GM19023 (cell line): ENCODE results near the gene SF3B5.
A peak's percentile ranks its signal among the peaks of the same experiment; 100 is the strongest.
"Not testable (repeated sequence)": the region's sequence is repeated elsewhere in the genome, so short reads cannot be mapped to it uniquely, and the experiment has no call there.

Experiments
- ATAC-seq: cut with Tn5 transposase; IDR thresholded peaks from one replicate; pipeline ENCODE4 v1.9.1; 2021; ENCODE audit warnings: mild to moderate bottlenecking, moderate library complexity; ENCODE audit not compliant: unreplicated experiment

Gene SF3B5

DNA sequence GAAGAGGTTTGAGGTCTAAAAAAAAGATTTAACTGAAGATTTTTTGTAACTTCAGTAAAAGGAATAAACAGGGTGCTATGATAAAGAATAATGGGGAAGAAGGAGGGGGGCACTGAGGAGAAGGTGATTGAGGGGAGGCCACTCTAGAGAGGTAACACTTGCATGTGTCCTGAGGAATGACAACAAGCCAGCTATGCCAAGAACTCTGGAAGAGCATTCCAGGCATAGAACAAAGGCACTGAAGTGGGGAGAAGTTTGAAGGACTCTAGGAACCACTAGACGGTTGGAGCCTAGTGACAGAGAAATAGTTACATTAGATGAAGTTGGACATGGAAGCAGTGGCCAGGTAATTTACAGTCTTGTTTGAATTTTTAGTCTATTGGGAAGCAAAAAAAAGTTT, 10.8 kb upstream of the SF3B5 start:
- no peak for ATAC-seq

DNA sequence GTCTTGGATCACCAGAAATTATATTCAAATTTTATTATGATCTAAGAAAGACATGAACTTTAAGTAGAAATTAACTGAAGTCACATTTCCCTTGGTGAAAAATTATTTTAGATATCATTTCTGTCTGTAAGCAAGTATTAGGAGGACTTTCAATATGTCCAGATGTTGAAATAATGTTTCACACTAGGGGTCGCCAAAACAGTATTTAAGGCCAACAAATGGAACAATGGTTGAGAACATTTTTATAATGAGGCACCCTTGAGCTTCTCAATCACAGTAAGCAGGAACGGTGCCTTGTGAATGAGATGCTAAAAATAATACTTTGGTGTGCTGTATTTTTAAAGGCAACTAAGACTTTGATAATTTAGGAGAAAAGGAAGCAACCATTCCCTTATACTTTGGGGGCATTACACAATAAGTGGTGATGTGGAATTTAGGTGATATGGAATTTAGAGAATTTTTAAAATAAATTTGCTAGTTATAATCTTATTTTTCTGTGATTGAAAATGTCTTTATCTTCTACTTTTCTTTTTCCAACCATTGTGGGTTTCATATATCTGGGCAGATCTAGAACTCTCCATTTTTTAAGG, 9.6 kb upstream of the SF3B5 start:
- peak; percentile 58 for ATAC-seq

DNA sequence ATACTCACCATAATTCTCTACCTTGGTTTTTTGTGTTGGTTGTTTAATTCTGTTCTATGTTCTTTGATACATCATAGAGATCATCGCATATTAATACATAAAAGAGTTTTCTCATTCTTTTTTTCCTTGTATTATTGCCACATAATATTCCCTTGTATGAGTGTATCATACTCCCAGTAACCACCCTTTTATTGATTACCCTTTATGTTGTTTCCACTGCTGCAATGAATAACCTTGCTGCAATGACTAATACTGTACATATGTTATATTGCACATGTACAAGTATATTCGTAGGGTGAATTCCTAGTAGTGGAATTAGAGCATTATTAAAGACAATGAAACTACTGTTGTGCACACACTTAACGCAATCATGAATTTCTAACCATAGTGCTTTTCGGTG, 9.1 kb upstream of the SF3B5 start:
- no peak for ATAC-seq

DNA sequence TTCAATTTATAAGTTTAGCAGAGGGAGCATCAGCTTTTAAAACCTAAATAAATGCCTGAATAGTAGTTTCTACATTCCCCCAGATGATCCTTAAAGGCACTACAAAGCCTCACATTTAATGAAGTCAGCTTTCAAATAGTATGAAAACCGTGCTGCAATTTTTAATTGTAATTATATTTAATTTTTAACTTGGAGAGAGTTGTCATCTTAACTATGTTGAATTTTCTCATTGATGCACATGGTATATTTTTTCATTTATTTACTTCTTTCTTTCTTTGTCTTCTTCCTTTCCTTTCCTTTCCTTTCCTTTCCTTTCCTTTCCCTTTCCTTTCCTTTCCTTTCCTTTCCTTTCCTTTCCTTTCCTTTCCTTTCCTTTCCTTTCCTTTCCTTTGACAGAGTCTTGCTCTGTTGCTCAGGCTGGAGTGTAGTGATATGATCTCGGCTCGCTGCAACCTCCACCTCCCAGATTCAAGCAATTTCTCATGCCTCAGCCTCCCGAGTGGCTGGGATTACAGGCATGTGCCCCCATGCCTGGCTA, 7.7 kb upstream of the SF3B5 start:
- no peak for ATAC-seq

- ATAC-seq: no peak
Measured at GRCh38 chr6:144098993-144099392, 3.6 kb upstream of the SF3B5 start.

GRCh38 chr6:144094731-144095133, 641 bp downstream of the SF3B5 start:
- ATAC-seq: peak; percentile 0

GRCh38 chr6:144093658-144094057, 1.7 kb downstream of the SF3B5 start:
- ATAC-seq: no peak

GRCh38 chr6:144093236-144093635, 2.1 kb downstream of the SF3B5 start:
- ATAC-seq: no peak

DNA sequence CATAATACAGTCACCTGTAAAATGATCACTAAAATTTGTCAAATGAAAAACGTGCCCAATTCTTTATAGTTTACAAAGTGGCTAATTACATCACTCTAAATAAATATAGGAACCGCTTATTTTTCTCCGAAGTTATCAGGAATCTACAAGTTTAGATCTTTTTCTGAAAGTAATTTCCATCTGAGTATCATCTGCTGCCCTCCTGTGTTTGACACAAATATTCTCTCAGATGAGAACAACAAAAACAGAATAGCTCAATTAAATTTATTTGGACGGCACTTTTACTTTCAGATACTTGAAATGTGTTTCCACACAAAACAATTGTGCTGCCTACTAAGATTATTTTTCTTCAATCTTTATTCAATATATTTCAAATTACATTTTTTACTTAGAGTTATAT, 5.0 kb downstream of the SF3B5 start:
- no peak for ATAC-seq

DNA sequence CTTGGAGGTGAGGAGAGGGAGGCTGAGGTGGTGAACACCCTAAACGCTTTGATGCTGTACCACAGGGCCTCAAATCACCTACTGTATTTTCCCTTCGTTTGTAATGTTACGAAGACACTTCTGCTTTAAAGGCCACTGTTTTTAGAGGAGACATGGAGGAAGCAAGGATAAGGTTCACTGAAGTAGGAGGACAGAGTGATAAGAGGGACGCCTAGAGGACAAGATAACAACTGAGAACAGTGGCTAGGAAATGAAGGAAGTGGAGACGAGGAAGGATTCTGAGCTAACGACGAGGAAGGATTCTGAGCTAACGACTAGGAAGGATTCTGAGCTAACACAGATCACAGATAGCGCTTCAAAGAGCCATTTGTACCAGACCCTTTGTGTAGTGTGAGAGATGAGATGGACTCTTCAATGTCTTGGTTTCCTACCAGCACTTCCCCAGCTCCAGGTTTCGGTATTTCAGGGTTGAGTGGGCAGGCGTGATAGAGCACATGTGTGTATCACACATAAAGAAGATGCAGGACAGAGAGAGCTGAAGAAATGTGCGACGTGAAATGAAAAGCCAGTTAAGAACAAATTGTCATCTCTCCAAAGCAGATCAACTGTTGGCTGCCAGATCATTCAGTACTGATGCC, 7.5 kb downstream of the SF3B5 start:
- ATAC-seq: no peak

- no peak for ATAC-seq
Measured at GRCh38 chr6:144086959-144087358, 8.4 kb downstream of the SF3B5 start.

DNA sequence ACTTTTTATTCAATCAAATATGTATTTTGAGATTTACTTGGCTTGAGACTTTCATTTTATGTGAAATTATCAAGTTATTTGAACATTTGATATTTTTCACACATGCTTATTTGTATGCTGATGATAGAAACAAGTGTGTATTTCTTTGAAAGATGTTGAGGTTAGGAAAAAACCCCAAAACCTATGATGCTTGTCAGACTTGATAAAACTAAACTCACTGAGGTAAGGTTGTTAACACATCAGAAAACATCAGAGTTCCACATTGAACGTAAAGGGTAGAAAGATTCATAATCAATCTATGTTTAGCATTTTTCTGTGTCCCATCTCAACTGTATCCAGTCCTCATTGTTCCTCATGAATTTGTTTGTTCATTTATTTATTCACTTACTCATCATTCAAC, 12.2 kb downstream of the SF3B5 start:
- no peak for ATAC-seq

DNA sequence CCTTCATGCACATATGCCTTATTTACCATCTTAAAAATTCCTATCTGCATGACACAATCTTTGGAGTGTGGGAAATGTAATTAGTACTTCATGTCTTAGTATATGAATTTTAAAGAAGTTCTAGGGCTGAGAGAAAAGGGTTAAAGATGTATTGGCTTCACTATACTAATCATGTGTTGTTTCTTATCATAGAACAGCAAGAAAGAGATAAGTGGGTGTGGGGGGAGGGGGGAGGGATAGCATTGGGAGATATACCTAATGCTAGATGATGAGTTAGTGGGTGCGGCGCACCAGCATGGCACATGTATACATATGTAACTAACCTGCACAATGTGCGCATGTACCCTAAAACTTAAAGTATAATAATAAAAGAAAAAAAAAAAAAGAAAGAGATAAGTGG, 13.0 kb downstream of the SF3B5 start:
- ATAC-seq: not testable (repeated sequence)

GRCh38 chr6:144077871-144078270, 17.5 kb downstream of the SF3B5 start:
- no peak for ATAC-seq

- peak; percentile 4 for ATAC-seq
Measured at GRCh38 chr6:144075875-144076274, 19.5 kb downstream of the SF3B5 start.

DNA sequence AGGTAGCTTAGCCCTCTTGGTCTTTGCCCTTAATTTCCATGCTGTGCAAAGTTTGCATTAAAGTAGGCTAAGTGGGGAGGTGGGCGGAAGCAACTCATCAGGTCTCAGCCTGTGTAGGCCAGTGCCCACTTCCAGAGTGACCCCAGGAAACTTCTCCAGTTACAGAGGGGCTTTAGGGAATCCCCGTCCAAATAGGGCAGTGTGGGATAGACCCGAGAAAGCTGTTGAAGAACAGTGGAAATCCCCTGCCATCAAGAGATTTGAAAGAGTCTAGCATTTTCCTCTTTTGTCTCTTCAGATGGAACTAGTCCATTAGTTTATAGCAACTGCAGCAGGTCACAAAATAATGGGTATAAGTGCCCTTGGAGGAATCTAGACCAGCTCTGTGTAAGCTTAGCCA, 20.2 kb downstream of the SF3B5 start:
- ATAC-seq: peak; percentile 59

- no peak for ATAC-seq
Measured at GRCh38 chr6:144073024-144073423, 22.3 kb downstream of the SF3B5 start.

- no peak for ATAC-seq
Measured at GRCh38 chr6:144069506-144069905, 25.9 kb downstream of the SF3B5 start.

DNA sequence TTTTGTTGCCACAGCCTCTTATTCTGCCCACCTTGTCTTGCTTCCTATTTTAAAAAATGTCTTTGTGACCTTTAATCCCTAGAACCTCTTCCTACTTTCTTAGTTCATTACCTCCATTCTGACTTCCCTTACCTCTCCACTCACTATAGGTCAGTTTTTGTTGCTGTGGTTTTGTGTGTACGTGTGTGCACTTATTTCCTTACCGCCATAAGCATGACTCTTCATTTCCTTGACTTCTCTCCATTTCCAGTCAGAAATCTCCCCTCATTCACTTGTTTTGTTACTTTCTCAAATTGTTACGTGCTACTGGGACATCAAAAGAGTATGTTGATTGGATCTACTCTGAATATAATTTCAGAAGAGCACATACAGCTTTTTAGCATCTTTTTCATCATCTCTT, 26.6 kb downstream of the SF3B5 start:
- no peak for ATAC-seq

GRCh38 chr6:144066741-144067484, 28.5 kb downstream of the SF3B5 start:
- ATAC-seq: peak; percentile 21

DNA sequence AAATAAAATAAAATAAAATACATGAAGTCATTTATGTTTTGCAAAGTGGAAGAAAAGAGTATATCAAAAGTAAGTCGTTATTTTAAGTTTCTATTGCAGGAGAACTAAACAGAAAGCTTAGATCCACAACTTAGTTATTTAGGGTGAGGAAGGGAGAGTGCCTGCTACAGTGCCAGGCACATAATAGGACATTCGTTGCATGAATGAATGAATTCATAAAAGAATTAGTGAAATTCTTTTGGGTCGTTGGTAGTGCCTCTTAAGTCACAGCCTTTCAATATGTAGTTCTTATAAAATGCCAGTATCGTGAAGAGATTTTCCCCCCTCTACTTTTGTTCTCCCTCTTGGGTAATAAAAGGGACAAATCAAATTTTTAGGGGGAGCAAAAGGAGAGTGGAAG, 29.1 kb downstream of the SF3B5 start:
- ATAC-seq: no peak

GRCh38 chr6:144065213-144065660, 30.1 kb downstream of the SF3B5 start:
- ATAC-seq: no peak
